ENCODE measurements around the gene ZNF487.

Gene ZNF487

GRCh38 chr10:43471935-43472720, 35.2 kb downstream of the ZNF487 start:
- Histone ChIP-seq H3K9me3 (ENCODE audit: low read length) (no peaks in the 10 kb centered on the region), H3K27ac (ENCODE audit: low read depth, low read length) (no peak overlapping the region), H3K27me3 (ENCODE audit: control insufficient read depth in 1 of 2, insufficient read depth in 2 of 2, low read length in 2 of 2) (no peaks in the 10 kb centered on the region), H3K4me3 (ENCODE audit: low read depth in 1 of 2, low read length in 2 of 2) (no peak overlapping the region), H3K9ac (ENCODE audit: low read length) (no peak overlapping the region), H3K36me3 (ENCODE audit: insufficient read depth, low read length) (no peaks in the 10 kb centered on the region), H3K4me1 (ENCODE audit: insufficient read depth, low read length) (no peaks in the 10 kb centered on the region)

DNA sequence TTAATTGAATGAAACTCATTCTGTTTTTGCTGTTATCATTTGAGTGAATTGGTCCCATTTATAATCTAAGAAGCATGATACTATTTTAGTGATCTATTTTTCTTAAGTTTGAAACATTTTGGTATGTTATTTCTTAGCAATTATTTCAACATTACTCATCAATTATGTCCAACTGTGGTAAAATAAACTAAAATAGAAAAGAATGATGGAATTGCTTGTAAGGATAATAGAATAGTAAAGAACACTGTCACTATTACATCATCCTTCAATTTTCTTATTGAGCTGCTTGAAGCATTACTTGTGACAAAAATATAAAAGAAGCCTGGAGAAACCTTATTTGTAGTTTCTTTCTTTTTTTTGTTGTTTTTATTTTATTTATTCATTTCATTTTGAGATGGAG, 42.4 kb downstream of the ZNF487 start:
- Histone ChIP-seq H3K36me3 (ENCODE audit: insufficient read depth, low read length) (peaks cover 16% of the 10 kb centered on the region), H3K4me1 (ENCODE audit: insufficient read depth, low read length) (no peaks in the 10 kb centered on the region), H3K27me3 (ENCODE audit: control insufficient read depth in 1 of 2, insufficient read depth in 2 of 2, low read length in 2 of 2) (no peaks in the 10 kb centered on the region), H3K9me3 (ENCODE audit: low read length) (peaks cover 25% of the 10 kb centered on the region), H3K9ac (ENCODE audit: low read length) (no peak overlapping the region), H3K4me3 (ENCODE audit: low read depth in 1 of 2, low read length in 2 of 2) (no peak overlapping the region), H3K27ac (ENCODE audit: low read depth, low read length) (no peak overlapping the region)

DNA sequence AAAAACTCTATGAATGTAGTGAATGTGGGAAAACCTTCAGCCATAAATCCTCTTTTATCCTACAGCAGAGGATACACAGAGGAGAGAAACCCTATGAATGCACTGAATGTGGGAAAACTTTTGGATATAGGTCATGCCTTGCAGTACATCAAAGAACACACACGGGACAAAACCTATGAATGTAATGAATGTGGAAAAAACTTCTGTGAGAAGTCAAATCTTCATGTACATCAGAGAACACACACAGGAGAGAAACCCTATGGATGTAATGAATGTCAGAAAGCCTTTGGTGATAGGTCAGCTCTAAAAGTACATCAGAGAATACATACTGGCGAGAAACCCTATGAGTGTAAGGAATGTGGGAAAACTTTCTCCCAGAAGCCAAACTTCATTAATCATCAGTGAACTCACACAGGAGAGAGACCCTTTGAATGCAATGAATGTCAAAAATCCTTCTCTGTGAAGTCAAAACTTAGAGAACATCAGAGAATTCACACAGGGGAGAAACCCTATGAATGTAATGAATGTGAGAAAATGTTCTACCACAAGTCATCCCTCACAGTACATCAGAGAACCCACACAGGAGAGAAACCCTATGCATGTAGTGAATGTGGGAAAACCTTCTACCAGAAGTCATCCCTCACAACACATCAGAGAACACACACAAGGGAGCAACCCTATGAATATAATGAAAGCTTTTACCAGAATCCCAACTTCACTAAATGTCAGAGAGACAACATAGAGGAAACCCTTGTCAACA, 45.6 kb downstream of the ZNF487 start:
- H3K27ac ChIP-seq (ENCODE audit: low read depth, low read length): no peak overlapping the region
- peaks cover 25% of the 10 kb centered on the region for H3K9me3 ChIP-seq (ENCODE audit: low read length)
- peaks cover 16% of the 10 kb centered on the region for H3K36me3 ChIP-seq (ENCODE audit: insufficient read depth, low read length)
- H3K9ac ChIP-seq (ENCODE audit: low read length): no peak overlapping the region
- no peak overlapping the region for H3K4me3 ChIP-seq (ENCODE audit: low read depth in 1 of 2, low read length in 2 of 2)
- no peaks in the 10 kb centered on the region for H3K4me1 ChIP-seq (ENCODE audit: insufficient read depth, low read length)
- H3K27me3 ChIP-seq (ENCODE audit: control insufficient read depth in 1 of 2, insufficient read depth in 2 of 2, low read length in 2 of 2): no peaks in the 10 kb centered on the region

DNA sequence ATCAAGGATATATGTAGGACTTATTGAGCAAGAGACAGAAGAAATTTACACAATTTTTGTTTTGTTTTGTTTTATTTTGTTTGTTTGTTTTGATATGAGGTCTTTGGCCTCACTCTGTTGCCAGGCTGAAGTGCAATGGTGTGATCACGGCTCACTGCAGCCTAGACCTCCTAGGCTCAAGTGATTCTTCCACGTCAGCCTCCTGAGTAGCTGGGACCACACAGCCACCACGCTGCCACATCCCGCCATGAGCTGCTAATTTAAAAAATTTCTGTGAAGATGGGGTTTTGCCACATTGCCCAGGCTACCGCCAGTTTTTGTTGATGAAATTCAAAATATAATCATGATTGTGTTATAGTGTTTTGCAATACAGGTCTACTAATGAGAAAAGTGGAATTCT, 54.9 kb downstream of the ZNF487 start:
- Histone ChIP-seq H3K9ac (ENCODE audit: low read length) (no peak overlapping the region), H3K4me1 (ENCODE audit: insufficient read depth, low read length) (no peaks in the 10 kb centered on the region), H3K27ac (ENCODE audit: low read depth, low read length) (no peak overlapping the region), H3K9me3 (ENCODE audit: low read length) (no peaks in the 10 kb centered on the region), H3K27me3 (ENCODE audit: control insufficient read depth in 1 of 2, insufficient read depth in 2 of 2, low read length in 2 of 2) (no peaks in the 10 kb centered on the region), H3K4me3 (ENCODE audit: low read depth in 1 of 2, low read length in 2 of 2) (no peak overlapping the region), H3K36me3 (ENCODE audit: insufficient read depth, low read length) (no peaks in the 10 kb centered on the region)

GRCh38 chr10:43502931-43503330, 66.0 kb downstream of the ZNF487 start:
- Histone ChIP-seq H3K36me3 (ENCODE audit: insufficient read depth, low read length) (no peaks in the 10 kb centered on the region), H3K27me3 (ENCODE audit: control insufficient read depth in 1 of 2, insufficient read depth in 2 of 2, low read length in 2 of 2) (no peaks in the 10 kb centered on the region), H3K4me1 (ENCODE audit: insufficient read depth, low read length) (no peaks in the 10 kb centered on the region), H3K9ac (ENCODE audit: low read length) (no peak overlapping the region), H3K9me3 (ENCODE audit: low read length) (no peaks in the 10 kb centered on the region), H3K27ac (ENCODE audit: low read depth, low read length) (no peak overlapping the region), H3K4me3 (ENCODE audit: low read depth in 1 of 2, low read length in 2 of 2) (no peak overlapping the region)

DNA sequence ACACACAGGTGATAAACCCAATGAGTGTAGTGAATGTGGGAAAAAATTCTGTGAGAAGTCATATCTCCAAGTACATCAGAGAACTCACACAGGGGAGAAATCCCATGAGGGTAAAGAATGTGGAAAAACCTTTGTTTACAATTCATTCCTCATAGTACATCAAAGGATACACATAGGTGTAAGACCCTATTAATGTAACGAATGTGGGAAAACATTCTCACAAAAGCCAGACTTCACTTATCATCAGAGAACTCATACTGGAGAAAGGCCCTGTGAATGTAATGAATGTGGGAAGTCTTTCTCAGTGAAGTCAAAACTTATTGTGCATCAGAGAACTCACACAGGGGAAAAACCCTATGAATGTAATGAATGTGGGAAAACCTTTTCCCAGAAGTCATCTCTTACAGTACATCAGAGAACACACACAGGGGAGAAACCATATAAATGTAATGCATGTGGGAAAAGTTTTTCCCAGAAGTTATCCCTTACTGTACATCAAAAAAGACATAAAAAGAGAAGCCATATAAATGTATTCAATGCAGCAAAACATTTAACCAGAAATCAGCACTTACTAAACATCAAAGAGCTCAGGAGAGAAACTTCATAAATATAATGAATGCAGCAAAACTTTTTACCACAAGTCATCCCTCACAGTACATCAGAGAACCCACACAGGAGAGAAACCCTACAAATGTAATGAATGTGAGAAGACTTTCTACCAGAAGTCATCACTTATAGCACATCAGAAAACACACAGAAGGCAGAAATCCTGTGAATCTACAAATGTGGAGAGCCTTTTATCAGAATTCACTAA, 87.7 kb downstream of the ZNF487 start:
- no peak overlapping the region for H3K4me3 ChIP-seq (ENCODE audit: low read depth in 1 of 2, low read length in 2 of 2)
- no peak overlapping the region for H3K9ac ChIP-seq (ENCODE audit: low read length)
- no peaks in the 10 kb centered on the region for H3K36me3 ChIP-seq (ENCODE audit: insufficient read depth, low read length)
- no peaks in the 10 kb centered on the region for H3K4me1 ChIP-seq (ENCODE audit: insufficient read depth, low read length)
- no peak overlapping the region for H3K27ac ChIP-seq (ENCODE audit: low read depth, low read length)
- H3K9me3 ChIP-seq (ENCODE audit: low read length): peaks cover 32% of the 10 kb centered on the region
- H3K27me3 ChIP-seq (ENCODE audit: control insufficient read depth in 1 of 2, insufficient read depth in 2 of 2, low read length in 2 of 2): no peaks in the 10 kb centered on the region

Measured in muscle layer of colon (tissue), 2 donors.